ENCODE data around the gene ORC5.
"Not testable (repeated sequence)": the region's sequence is repeated elsewhere in the genome, so short reads cannot be mapped to it uniquely, and the experiment has no call there.

The ORC5 gene

DNA sequence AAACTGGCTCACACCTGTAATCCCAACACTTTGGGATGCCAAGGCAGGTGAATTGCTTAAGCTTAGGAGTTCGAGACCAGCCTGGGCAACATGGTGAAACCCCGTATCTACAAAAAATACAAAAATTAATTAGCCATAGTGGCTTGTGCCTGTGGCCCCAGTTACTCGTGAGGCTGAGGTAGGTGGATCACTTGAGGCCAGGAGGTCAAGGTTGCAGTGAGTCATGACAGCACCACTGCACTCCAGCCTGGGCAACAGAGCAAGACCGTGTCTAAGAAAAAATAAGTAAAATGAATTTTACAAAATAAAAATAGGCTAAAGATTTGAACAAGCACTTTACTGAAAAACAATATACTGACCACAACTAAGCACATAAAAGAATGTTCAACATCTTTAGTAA, 9.8 kb upstream of the ORC5 start:
- Mint-ChIP-seq H3K9me3 (peaks cover 13% of the 10 kb centered on the region), H3K36me3 (ENCODE audit: low read depth) (no peaks in the 10 kb centered on the region), H3K27me3 (peaks cover 26% of the 10 kb centered on the region), H3K4me3 (no peak overlapping the region), H3K27ac (no peak overlapping the region), H3K4me1 (ENCODE audit: low read depth) (no peaks in the 10 kb centered on the region)
- DNase-seq: no peak

DNA sequence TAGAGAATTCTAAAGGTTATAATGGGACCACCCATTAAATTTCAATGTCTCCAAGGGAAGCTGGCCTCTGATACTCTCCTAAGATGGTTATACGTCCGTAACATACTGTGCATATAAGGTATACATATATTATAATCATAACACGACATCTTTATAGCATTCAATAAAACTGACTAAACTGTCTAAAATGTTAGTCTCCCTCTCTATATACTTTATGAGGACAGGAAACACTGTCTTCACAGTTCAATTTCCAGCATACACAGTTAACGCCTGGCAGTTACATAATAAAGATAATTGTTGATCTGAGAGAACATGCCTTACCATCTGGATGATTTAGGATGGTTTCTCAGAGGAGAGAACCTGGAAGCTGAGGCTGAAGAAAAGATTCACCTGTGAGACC, 1.2 kb upstream of the ORC5 start:
- peaks cover 29% of the 10 kb centered on the region for H3K27me3 Mint-ChIP-seq

DNA sequence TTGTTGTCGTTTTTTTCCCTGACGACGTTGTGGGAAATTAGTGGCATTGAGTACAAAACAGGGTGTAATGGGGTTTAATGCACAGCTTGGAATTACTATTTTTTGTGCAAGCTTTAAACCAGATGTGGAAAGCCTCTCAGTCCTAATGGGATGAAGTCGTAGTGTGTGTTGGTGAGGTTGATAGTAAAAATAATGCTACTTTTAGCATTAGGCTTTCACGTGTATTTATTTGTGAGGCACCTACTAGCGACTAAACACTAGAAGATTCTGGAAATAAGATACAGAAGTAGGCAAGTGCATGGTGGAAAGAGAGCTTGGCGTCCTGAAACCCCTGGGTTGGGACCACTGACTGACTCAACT, 588 bp upstream of the ORC5 start:
- H3K27ac Mint-ChIP-seq: peak overlapping the region; percentile 95
- no peaks in the 10 kb centered on the region for H3K9me3 Mint-ChIP-seq
- H3K36me3 Mint-ChIP-seq (ENCODE audit: low read depth): peaks cover 37% of the 10 kb centered on the region
- H3K4me3 Mint-ChIP-seq: peak overlapping the region; percentile 89
- H3K4me1 Mint-ChIP-seq (ENCODE audit: low read depth): peaks cover 34% of the 10 kb centered on the region
- peaks cover 27% of the 10 kb centered on the region for H3K27me3 Mint-ChIP-seq
- no peak for DNase-seq

More for the DNA sequence above, 1.2 kb upstream of the ORC5 start:
- peaks cover 30% of the 10 kb centered on the region for H3K4me1 Mint-ChIP-seq (ENCODE audit: low read depth)
- peaks cover 30% of the 10 kb centered on the region for H3K36me3 Mint-ChIP-seq (ENCODE audit: low read depth)
- DNase-seq: no peak
- H3K4me3 Mint-ChIP-seq: peak overlapping the region; percentile 89
- H3K9me3 Mint-ChIP-seq: no peaks in the 10 kb centered on the region
- no peak overlapping the region for H3K27ac Mint-ChIP-seq

DNA sequence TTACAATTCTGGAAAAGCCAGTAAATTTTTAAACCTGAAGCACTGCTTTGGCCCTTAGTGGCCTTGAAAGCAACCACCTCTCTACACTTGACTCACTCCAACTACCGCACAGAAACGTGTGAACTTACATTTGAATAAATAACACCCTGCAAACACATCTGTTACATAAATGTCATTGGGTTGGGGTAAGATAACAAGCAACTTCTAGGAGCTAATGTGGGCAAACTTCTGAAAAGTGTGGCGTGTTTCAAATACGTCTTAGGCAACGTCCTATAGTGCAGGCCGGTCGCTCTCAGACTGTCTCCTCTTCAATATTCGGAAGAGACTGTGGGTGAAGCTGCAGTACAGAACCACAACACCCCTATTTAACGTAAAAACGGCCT, 474 bp downstream of the ORC5 start:
- Mint-ChIP-seq H3K27ac (peak overlapping the region; percentile 95), H3K36me3 (ENCODE audit: low read depth) (peaks cover 48% of the 10 kb centered on the region), H3K27me3 (peaks cover 20% of the 10 kb centered on the region), H3K4me3 (peak overlapping the region; percentile 89), H3K9me3 (no peaks in the 10 kb centered on the region), H3K4me1 (ENCODE audit: low read depth) (peaks cover 39% of the 10 kb centered on the region)
- DNase-seq: no peak

DNA sequence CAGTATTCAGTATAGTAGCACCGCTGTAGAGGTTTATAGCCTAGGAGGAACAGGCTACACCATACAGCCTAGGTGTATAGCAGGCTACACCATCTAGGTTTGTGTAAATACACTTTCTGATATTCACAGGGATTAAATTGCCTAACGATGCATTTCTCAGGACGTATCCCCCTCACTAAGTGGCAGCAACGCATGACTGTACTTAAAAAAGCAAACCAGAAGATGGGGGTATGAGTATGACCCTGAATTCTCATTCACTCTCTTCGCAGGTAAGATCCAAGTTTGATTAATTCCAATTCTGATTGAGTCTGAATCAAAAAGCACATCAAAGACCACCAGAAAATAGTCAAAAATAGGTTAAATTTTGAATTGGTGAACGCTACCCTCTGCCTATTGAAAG, 972 bp downstream of the ORC5 start:
- DNase-seq: no peak
- H3K4me1 Mint-ChIP-seq (ENCODE audit: low read depth): peaks cover 40% of the 10 kb centered on the region
- H3K9me3 Mint-ChIP-seq: no peaks in the 10 kb centered on the region
- H3K27ac Mint-ChIP-seq: peak overlapping the region; percentile 95
- H3K27me3 Mint-ChIP-seq: peaks cover 17% of the 10 kb centered on the region
- peak overlapping the region; percentile 89 for H3K4me3 Mint-ChIP-seq
- peaks cover 53% of the 10 kb centered on the region for H3K36me3 Mint-ChIP-seq (ENCODE audit: low read depth)

GRCh38 chr7:104198673-104199278, 9.0 kb downstream of the ORC5 start:
- Mint-ChIP-seq H3K4me1 (ENCODE audit: low read depth) (peaks cover 22% of the 10 kb centered on the region), H3K27me3 (no peaks in the 10 kb centered on the region), H3K36me3 (ENCODE audit: low read depth) (peaks cover 92% of the 10 kb centered on the region), H3K9me3 (no peaks in the 10 kb centered on the region), H3K4me3 (no peak overlapping the region), H3K27ac (no peak overlapping the region)
- DNase-seq: no peak

DNA sequence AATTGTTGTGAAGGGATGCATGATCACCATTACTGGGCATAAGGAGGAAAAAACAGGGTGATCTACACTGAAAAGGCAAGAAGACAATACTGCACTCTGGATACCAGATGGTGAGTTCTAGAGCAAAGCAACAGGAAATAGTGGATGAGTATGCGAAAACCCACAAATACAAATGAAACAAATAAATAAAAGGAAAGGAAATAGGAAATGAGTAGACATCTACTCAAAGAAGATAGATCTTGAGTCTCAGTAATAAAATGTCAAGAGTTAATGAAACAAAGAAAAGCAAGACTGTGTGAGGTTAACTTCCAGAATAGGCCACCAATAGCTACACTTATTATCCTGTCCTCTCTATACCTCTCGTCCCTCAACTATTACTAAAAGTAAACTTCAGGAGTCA, 11.7 kb downstream of the ORC5 start:
- H3K27ac Mint-ChIP-seq: peak overlapping the region; percentile 45
- no peak overlapping the region for H3K4me3 Mint-ChIP-seq
- H3K4me1 Mint-ChIP-seq (ENCODE audit: low read depth): peaks cover 19% of the 10 kb centered on the region
- peaks cover 91% of the 10 kb centered on the region for H3K36me3 Mint-ChIP-seq (ENCODE audit: low read depth)
- H3K9me3 Mint-ChIP-seq: no peaks in the 10 kb centered on the region
- H3K27me3 Mint-ChIP-seq: no peaks in the 10 kb centered on the region
- no peak for DNase-seq

DNA sequence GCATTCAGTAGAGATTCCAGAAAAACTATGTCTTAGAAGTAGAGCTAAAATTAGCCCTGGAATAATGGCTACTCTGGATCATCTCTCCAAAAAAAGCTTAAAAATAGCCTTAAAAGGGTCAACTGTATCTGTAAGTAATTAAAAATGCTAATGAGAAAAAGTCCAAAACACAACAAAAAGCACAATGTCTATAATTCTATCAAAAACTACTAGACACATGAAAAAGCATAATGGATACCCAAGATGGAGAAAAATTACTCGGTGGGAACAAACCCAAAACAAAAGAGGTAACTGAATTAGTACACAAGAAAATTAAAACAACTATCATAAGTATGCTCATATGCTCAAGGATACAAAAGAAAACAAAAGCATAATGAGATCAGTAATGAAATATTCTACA, 15.4 kb downstream of the ORC5 start:
- peaks cover 90% of the 10 kb centered on the region for H3K36me3 Mint-ChIP-seq (ENCODE audit: low read depth)

DNA sequence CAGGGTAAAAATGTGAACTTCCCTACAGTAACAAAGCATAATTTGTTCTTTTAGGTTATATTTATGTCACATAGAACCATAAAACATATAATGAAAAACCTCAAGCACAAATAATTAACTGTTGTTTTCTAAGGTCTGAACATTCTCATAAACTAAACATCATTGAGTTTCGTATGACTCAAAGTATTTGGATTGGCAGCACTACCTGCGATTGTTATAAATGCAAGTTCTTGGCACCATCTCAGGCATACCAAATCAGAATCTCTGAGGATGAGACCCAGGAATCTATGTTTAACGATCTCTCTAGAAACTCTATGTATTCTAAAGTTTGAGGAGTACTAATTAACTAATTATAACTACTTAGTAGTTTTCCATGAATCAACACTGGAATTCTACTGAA, 22.5 kb downstream of the ORC5 start:
- Mint-ChIP-seq H3K27me3 (no peaks in the 10 kb centered on the region), H3K4me3 (no peak overlapping the region)

More for the DNA sequence above, 15.4 kb downstream of the ORC5 start:
- Mint-ChIP-seq H3K27ac (no peak overlapping the region), H3K4me1 (ENCODE audit: low read depth) (peaks cover 23% of the 10 kb centered on the region), H3K9me3 (peaks cover 2% of the 10 kb centered on the region), H3K4me3 (no peak overlapping the region), H3K27me3 (no peaks in the 10 kb centered on the region)
- DNase-seq: no peak

GRCh38 chr7:104179178-104179577, 28.6 kb downstream of the ORC5 start:
- no peak overlapping the region for H3K27ac Mint-ChIP-seq
- DNase-seq: no peak
- peaks cover 88% of the 10 kb centered on the region for H3K36me3 Mint-ChIP-seq (ENCODE audit: low read depth)
- no peak overlapping the region for H3K4me3 Mint-ChIP-seq
- H3K4me1 Mint-ChIP-seq (ENCODE audit: low read depth): peaks cover 2% of the 10 kb centered on the region
- H3K9me3 Mint-ChIP-seq: peaks cover 10% of the 10 kb centered on the region
- H3K27me3 Mint-ChIP-seq: no peaks in the 10 kb centered on the region

More for the DNA sequence above, 22.5 kb downstream of the ORC5 start:
- Mint-ChIP-seq H3K36me3 (ENCODE audit: low read depth) (peaks cover 92% of the 10 kb centered on the region), H3K4me1 (ENCODE audit: low read depth) (peaks cover 4% of the 10 kb centered on the region), H3K9me3 (peaks cover 2% of the 10 kb centered on the region), H3K27ac (no peak overlapping the region)
- no peak for DNase-seq

DNA sequence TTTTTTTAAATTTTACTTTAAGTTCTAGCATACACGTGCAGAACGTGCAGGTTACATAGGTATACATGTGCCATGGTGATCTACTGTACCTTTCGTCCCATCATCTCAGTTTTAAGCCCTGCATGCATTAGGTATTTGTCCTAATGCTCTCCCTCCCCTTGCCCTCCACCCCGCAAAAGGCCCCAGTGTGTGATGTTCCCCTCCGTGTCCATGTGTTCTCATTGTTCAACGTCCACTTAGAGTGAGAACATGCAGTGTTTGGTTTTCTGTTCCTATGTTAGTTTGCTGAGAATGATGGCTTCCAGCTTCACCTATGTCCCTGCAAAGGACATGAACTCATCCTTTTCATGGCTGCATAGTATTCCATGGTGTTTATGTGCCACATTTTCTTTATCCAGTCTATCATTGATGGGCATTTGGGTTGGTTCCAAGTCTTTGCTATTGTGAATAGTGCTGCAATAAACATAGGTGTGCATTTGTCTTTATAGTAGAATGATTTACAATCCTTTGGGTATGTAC, 30.2 kb downstream of the ORC5 start:
- not testable (repeated sequence) for DNase-seq; H3K27ac Mint-ChIP-seq; H3K27me3 Mint-ChIP-seq; H3K4me3 Mint-ChIP-seq; H3K4me1 Mint-ChIP-seq (ENCODE audit: low read depth)
- H3K9me3 Mint-ChIP-seq: peaks cover 10% of the 10 kb centered on the region
- H3K36me3 Mint-ChIP-seq (ENCODE audit: low read depth): peaks cover 84% of the 10 kb centered on the region

DNA sequence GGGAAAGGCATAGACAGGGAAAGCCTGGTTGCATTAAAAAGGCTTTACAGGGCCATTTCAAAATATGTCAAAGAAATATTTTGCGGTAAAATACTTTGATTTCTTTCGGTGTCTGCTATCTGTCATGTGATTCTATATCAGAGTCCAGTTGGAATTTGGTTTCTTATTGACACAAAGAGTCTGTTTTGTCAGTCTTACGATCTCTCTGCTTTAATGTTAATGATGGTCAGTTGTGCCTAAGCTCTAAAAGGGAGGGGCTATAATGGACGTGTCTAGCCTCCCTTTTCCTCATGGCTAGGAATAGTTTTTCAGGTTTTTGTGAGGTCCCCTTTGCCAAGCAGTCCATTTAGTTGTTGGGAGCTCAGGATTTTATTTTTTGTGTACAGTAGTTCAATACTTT, 31.5 kb downstream of the ORC5 start:
- Mint-ChIP-seq H3K4me1 (ENCODE audit: low read depth) (peaks cover 2% of the 10 kb centered on the region), H3K27ac (no peak overlapping the region), H3K27me3 (no peaks in the 10 kb centered on the region), H3K4me3 (no peak overlapping the region), H3K36me3 (ENCODE audit: low read depth) (peaks cover 84% of the 10 kb centered on the region), H3K9me3 (peaks cover 10% of the 10 kb centered on the region)
- no peak for DNase-seq

DNA sequence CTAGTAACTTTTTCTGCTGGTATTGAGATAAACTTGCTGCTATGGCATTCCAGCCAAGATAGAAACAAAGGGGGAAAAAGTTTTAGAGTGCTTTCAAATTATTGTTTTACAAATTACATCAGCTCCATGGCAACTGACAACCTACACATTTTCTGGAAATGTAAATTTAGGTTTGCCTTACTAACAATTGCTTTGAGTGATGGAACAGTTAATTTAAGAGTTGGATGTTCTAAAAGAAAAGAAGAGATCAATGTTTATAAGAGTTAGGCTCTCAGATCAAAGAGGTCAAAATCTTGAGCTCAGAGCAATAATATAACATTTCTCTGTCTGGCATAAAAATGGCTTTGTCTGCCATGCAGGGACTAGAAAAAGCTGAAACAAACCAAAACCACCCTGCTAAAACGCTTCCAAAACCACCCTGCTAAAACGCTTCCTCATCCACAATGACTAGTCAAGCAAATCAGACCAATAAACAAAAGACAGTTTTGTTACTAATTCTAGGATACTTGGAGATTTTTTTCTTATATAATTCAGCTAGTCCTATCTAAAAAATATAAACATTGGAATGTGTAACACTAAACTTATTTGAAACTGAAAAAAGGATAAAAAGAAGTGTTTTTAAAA, 32.3 kb downstream of the ORC5 start:
- DNase-seq: no peak
- Mint-ChIP-seq H3K4me3 (no peak overlapping the region), H3K4me1 (ENCODE audit: low read depth) (peaks cover 2% of the 10 kb centered on the region), H3K9me3 (peaks cover 10% of the 10 kb centered on the region), H3K27ac (no peak overlapping the region), H3K27me3 (no peaks in the 10 kb centered on the region), H3K36me3 (ENCODE audit: low read depth) (peaks cover 83% of the 10 kb centered on the region)

- H3K36me3 Mint-ChIP-seq (ENCODE audit: low read depth): peaks cover 82% of the 10 kb centered on the region
Observed at GRCh38 chr7:104174798-104175197, 33.0 kb downstream of the ORC5 start.

DNA sequence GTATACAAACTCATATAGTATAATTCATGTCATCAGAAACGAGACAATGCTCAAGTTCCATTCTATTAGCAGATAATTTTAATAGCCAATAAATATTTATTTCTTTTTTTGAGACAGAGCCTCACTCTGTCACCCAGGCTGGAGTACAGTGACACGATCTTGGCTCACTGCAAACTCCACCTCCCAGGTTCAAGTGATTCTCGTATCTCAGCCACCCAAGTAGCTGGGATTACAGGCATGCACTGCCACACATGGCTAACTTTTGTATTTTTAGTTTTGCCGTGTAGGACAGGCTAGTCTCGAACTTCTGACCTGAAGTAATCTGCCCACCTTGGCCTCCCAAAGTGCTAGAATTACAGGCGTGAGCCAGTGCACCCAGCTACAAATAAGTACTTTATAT, 45.7 kb downstream of the ORC5 start:
- no peaks in the 10 kb centered on the region for H3K27me3 Mint-ChIP-seq
- no peaks in the 10 kb centered on the region for H3K4me1 Mint-ChIP-seq (ENCODE audit: low read depth)
- no peaks in the 10 kb centered on the region for H3K9me3 Mint-ChIP-seq
- DNase-seq: no peak
- H3K4me3 Mint-ChIP-seq: no peak overlapping the region
- no peak overlapping the region for H3K27ac Mint-ChIP-seq
- H3K36me3 Mint-ChIP-seq (ENCODE audit: low read depth): peaks cover 82% of the 10 kb centered on the region

More at GRCh38 chr7:104174798-104175197, 33.0 kb downstream of the ORC5 start:
- no peak for DNase-seq
- no peak overlapping the region for H3K27ac Mint-ChIP-seq
- H3K9me3 Mint-ChIP-seq: peaks cover 7% of the 10 kb centered on the region
- H3K4me3 Mint-ChIP-seq: no peak overlapping the region
- H3K4me1 Mint-ChIP-seq (ENCODE audit: low read depth): peaks cover 2% of the 10 kb centered on the region
- H3K27me3 Mint-ChIP-seq: no peaks in the 10 kb centered on the region

All from activated T-cell treated with anti-CD3 and anti-CD28 coated beads, Interleukin-2, amount 50 U/mL, for 24 hours (primary cell).